H7 (cell line): ENCODE results near the gene AK9. TPM values are rescaled to one million over a fixed set of nuclear protein-coding genes. Genes with fewer than 3 reads are reported as not detected.

Experiments used
- DNase-seq: peaks from one replicate; pipeline ENCODE4 v3.0.0; 2012
- H3K27me3 ChIP-seq: 2 replicates; pipeline ENCODE4 v1.6.0; 2011; ENCODE audit warnings: mild to moderate bottlenecking, low read length; ENCODE audit not compliant: control insufficient read depth, insufficient read depth
- H3K36me3 ChIP-seq: replicated peaks from 2 replicates; pipeline ENCODE4 v1.5.1; 2011; ENCODE audit warnings: low read length; ENCODE audit not compliant: control insufficient read depth, insufficient read depth
- H3K4me3 ChIP-seq: 2 replicates; pipeline ENCODE4 v1.5.1; 2011; ENCODE audit warnings: low read depth, mild to moderate bottlenecking, control low read depth, low read length, moderate library complexity; ENCODE audit not compliant: insufficient read depth
- total RNA-seq: library from RNA; depleted of rRNA; stranded (reverse); fragments of >200 nt; shearing (Covaris generic); gene quantifications from 2 replicates; pipeline ENCODE4 v1.2.3, GENCODE V29; 2014

The AK9 gene
- total RNA-seq, 1 experiment from 2014 or later = 1.2 TPM

GRCh38 chr6:109503327-109504224 is 187.4 kb downstream of the AK9 start:
- Histone ChIP-seq H3K36me3 (no peaks in the 10 kb centered on the region), H3K4me3 (no peak overlapping the region), H3K27me3 (no peaks in the 10 kb centered on the region)
- no peak for DNase-seq

GRCh38 chr6:109498936-109499335 is 192.1 kb downstream of the AK9 start:
- H3K36me3 ChIP-seq = no peaks in the 10 kb centered on the region
- no peaks in the 10 kb centered on the region for H3K27me3 ChIP-seq
- no peak for DNase-seq
- H3K4me3 ChIP-seq = no peak overlapping the region

- Histone ChIP-seq H3K36me3 (no peaks in the 10 kb centered on the region), H3K4me3 (no peak overlapping the region), H3K27me3 (no peaks in the 10 kb centered on the region)
- DNase-seq = no peak
Measured at GRCh38 chr6:109498052-109498451, 192.9 kb downstream of the AK9 start.

- DNase-seq = no peak
- H3K27me3 ChIP-seq = no peaks in the 10 kb centered on the region
- no peaks in the 10 kb centered on the region for H3K36me3 ChIP-seq
- H3K4me3 ChIP-seq = no peak overlapping the region
Measured at GRCh38 chr6:109496036-109496772, 194.8 kb downstream of the AK9 start.

GRCh38 chr6:109493865-109494264 is 197.1 kb downstream of the AK9 start:
- Histone ChIP-seq H3K4me3 (no peak overlapping the region), H3K27me3 (no peaks in the 10 kb centered on the region)
- DNase-seq = no peak

GRCh38 chr6:109491207-109491938 is 199.6 kb downstream of the AK9 start:
- no peaks in the 10 kb centered on the region for H3K27me3 ChIP-seq
- H3K4me3 ChIP-seq = no peak overlapping the region
- DNase-seq = peak; percentile 63
- no peaks in the 10 kb centered on the region for H3K36me3 ChIP-seq

More at GRCh38 chr6:109493865-109494264, 197.1 kb downstream of the AK9 start:
- no peaks in the 10 kb centered on the region for H3K36me3 ChIP-seq

GRCh38 chr6:109490713-109491112 is 200.3 kb downstream of the AK9 start:
- Histone ChIP-seq H3K36me3 (no peaks in the 10 kb centered on the region), H3K4me3 (no peak overlapping the region), H3K27me3 (no peaks in the 10 kb centered on the region)
- peak; percentile 47 for DNase-seq

GRCh38 chr6:109488001-109488400 is 203.0 kb downstream of the AK9 start:
- Histone ChIP-seq H3K36me3 (no peaks in the 10 kb centered on the region), H3K27me3 (no peaks in the 10 kb centered on the region), H3K4me3 (no peak overlapping the region)
- no peak for DNase-seq

GRCh38 chr6:109486068-109486467 is 204.9 kb downstream of the AK9 start:
- H3K27me3 ChIP-seq = no peaks in the 10 kb centered on the region
- DNase-seq = no peak

GRCh38 chr6:109485266-109485935 is 205.6 kb downstream of the AK9 start:
- Histone ChIP-seq H3K27me3 (no peaks in the 10 kb centered on the region), H3K4me3 (no peak overlapping the region), H3K36me3 (peaks cover 4% of the 10 kb centered on the region)
- DNase-seq = no peak

More at GRCh38 chr6:109486068-109486467, 204.9 kb downstream of the AK9 start:
- Histone ChIP-seq H3K36me3 (no peaks in the 10 kb centered on the region; the same call in 1 of the 2 replicates), H3K4me3 (no peak overlapping the region)

GRCh38 chr6:109484122-109484521 is 206.9 kb downstream of the AK9 start:
- no peak for DNase-seq
- no peak overlapping the region for H3K4me3 ChIP-seq
- H3K36me3 ChIP-seq = peaks cover 5% of the 10 kb centered on the region
- no peaks in the 10 kb centered on the region for H3K27me3 ChIP-seq

- H3K4me3 ChIP-seq = peak overlapping the region; percentile 30
- no peak for DNase-seq
- H3K36me3 ChIP-seq = peaks cover 5% of the 10 kb centered on the region
- H3K27me3 ChIP-seq = no peaks in the 10 kb centered on the region
Measured at GRCh38 chr6:109483735-109484057, 207.3 kb downstream of the AK9 start.

- Histone ChIP-seq H3K36me3 (peaks cover 5% of the 10 kb centered on the region), H3K4me3 (peak within 1 kb of the TSS; percentile 75), H3K27me3 (no peaks in the 10 kb centered on the region)
- peak; percentile 100 for DNase-seq
Measured at GRCh38 chr6:109482905-109483734, 207.9 kb downstream of the AK9 start, which contains the start of gene ZBTB24. Gene ZBTB24 (minus strand): TSS chr6:109483219. CDS start chr6:109482026, 1,193 bp downstream.
